ENCODE results near the gene ADAM19. TPM values are rescaled to one million over a fixed set of nuclear protein-coding genes. Genes with fewer than 3 reads are reported as not detected.
"Not testable (repeated sequence)": the region's sequence is repeated elsewhere in the genome, so short reads cannot be mapped to it uniquely, and the experiment has no call there.

The ADAM19 gene
- total and polyA plus RNA-seq, 2 donors = 26.4 to 49.8 TPM

- H3K4me3 ChIP-seq (ENCODE audit: low read depth, low read length) = no peak overlapping the region
- peak overlapping the region; percentile 71 for H3K27ac ChIP-seq (ENCODE audit: low read depth)
- H3K4me1 ChIP-seq (ENCODE audit: insufficient read depth) = peaks cover 2% of the 10 kb centered on the region
- no peak for DNase-seq (ENCODE audit: extremely low spot score)
- WGBS = 26% methylated on average over 6 of the region's 6 CpGs
- H3K36me3 ChIP-seq (ENCODE audit: insufficient read depth) = no peaks in the 10 kb centered on the region
Measured at GRCh38 chr5:157449011-157449723, 126.4 kb downstream of the ADAM19 start.

GRCh38 chr5:157447201-157447637, 128.4 kb downstream of the ADAM19 start:
- 87% methylated on average over 13 of the region's 13 CpGs for WGBS
- Histone ChIP-seq H3K36me3 (ENCODE audit: insufficient read depth) (no peaks in the 10 kb centered on the region), H3K27ac (ENCODE audit: low read depth) (peak overlapping the region; percentile 55), H3K4me3 (ENCODE audit: low read depth, low read length) (no peak overlapping the region), H3K4me1 (ENCODE audit: insufficient read depth) (peaks cover 2% of the 10 kb centered on the region)
- DNase-seq (ENCODE audit: extremely low spot score) = peak; percentile 80

GRCh38 chr5:157446412-157446935, 129.1 kb downstream of the ADAM19 start:
- 88% methylated on average over 9 of the region's 9 CpGs for WGBS
- Histone ChIP-seq H3K36me3 (ENCODE audit: insufficient read depth) (no peaks in the 10 kb centered on the region), H3K27ac (ENCODE audit: low read depth) (no peak overlapping the region), H3K4me1 (ENCODE audit: insufficient read depth) (peaks cover 2% of the 10 kb centered on the region), H3K4me3 (ENCODE audit: low read depth, low read length) (no peak overlapping the region)
- DNase-seq (ENCODE audit: extremely low spot score) = no peak

- H3K4me3 ChIP-seq (ENCODE audit: low read depth, low read length) = no peak overlapping the region
- 90% methylated on average over 5 of the region's 5 CpGs for WGBS
- peaks cover 2% of the 10 kb centered on the region for H3K4me1 ChIP-seq (ENCODE audit: insufficient read depth)
- H3K27ac ChIP-seq (ENCODE audit: low read depth) = no peak overlapping the region
- no peaks in the 10 kb centered on the region for H3K36me3 ChIP-seq (ENCODE audit: insufficient read depth)
- DNase-seq (ENCODE audit: extremely low spot score) = no peak
Measured at GRCh38 chr5:157445745-157446411, 129.7 kb downstream of the ADAM19 start.

GRCh38 chr5:157444224-157444623, 131.4 kb downstream of the ADAM19 start:
- no peaks in the 10 kb centered on the region for H3K36me3 ChIP-seq (ENCODE audit: insufficient read depth)
- 75% methylated on average over 4 of the region's 4 CpGs for WGBS
- DNase-seq (ENCODE audit: extremely low spot score) = no peak
- H3K27ac ChIP-seq (ENCODE audit: low read depth) = no peak overlapping the region
- no peaks in the 10 kb centered on the region for H3K4me1 ChIP-seq (ENCODE audit: insufficient read depth)
- H3K4me3 ChIP-seq (ENCODE audit: low read depth, low read length) = no peak overlapping the region

- WGBS = 57% methylated on average over 7 of the region's 7 CpGs
Measured at GRCh38 chr5:157443041-157443549, 132.5 kb downstream of the ADAM19 start.

GRCh38 chr5:157434096-157434495, 141.5 kb downstream of the ADAM19 start:
- no peak overlapping the region for H3K4me3 ChIP-seq (ENCODE audit: low read depth, low read length)
- WGBS = 97% methylated on average over 4 of the region's 4 CpGs
- no peaks in the 10 kb centered on the region for H3K4me1 ChIP-seq (ENCODE audit: insufficient read depth)
- no peaks in the 10 kb centered on the region for H3K36me3 ChIP-seq (ENCODE audit: insufficient read depth)
- no peak overlapping the region for H3K27ac ChIP-seq (ENCODE audit: low read depth)
- DNase-seq (ENCODE audit: extremely low spot score) = no peak

More at GRCh38 chr5:157443041-157443549, 132.5 kb downstream of the ADAM19 start:
- H3K36me3 ChIP-seq (ENCODE audit: insufficient read depth) = no peaks in the 10 kb centered on the region
- H3K4me1 ChIP-seq (ENCODE audit: insufficient read depth) = no peaks in the 10 kb centered on the region
- no peak overlapping the region for H3K27ac ChIP-seq (ENCODE audit: low read depth)
- peak; percentile 59 for DNase-seq (ENCODE audit: extremely low spot score)
- no peak overlapping the region for H3K4me3 ChIP-seq (ENCODE audit: low read depth, low read length)

- H3K36me3 ChIP-seq (ENCODE audit: insufficient read depth) = no peaks in the 10 kb centered on the region
- no peaks in the 10 kb centered on the region for H3K4me1 ChIP-seq (ENCODE audit: insufficient read depth)
- no peak overlapping the region for H3K4me3 ChIP-seq (ENCODE audit: low read depth, low read length)
- WGBS = 43% methylated on average over 4 of the region's 4 CpGs
- peak; percentile 53 for DNase-seq (ENCODE audit: extremely low spot score)
- H3K27ac ChIP-seq (ENCODE audit: low read depth) = no peak overlapping the region
Measured at GRCh38 chr5:157431544-157432200, 143.9 kb downstream of the ADAM19 start.

- not testable (repeated sequence) for DNase-seq (ENCODE audit: extremely low spot score); H3K36me3 ChIP-seq (ENCODE audit: insufficient read depth); H3K27ac ChIP-seq (ENCODE audit: low read depth); H3K4me1 ChIP-seq (ENCODE audit: insufficient read depth); H3K4me3 ChIP-seq (ENCODE audit: low read depth, low read length)
- WGBS = 96% methylated on average over 5 of the region's 5 CpGs
Measured at GRCh38 chr5:157429920-157430319, 145.7 kb downstream of the ADAM19 start.

Small RNA genes lying within 50 kb of the gene (small RNA-seq; reads per million reads assigned to genes)
- not detected for gene RNU6-390P

Other genes with a start within 250 kb of the ADAM19 start
- 5.0 TPM for gene NIPAL4, start 115.6 kb downstream of the ADAM19 start, total RNA-seq
- 14.6 TPM for gene NIPAL4, start 115.6 kb downstream of the ADAM19 start, polyA plus RNA-seq
- not detected for gene SOX30, start 76.7 kb upstream of the ADAM19 start, total RNA-seq
- gene SOX30, start 76.7 kb upstream of the ADAM19 start, polyA plus RNA-seq = 0.33 TPM
- not detected for gene C5orf52, start 95.8 kb upstream of the ADAM19 start, total RNA-seq
- not detected for gene C5orf52, start 95.8 kb upstream of the ADAM19 start, polyA plus RNA-seq
- gene THG1L, start 155.6 kb upstream of the ADAM19 start, total RNA-seq = 27.9 TPM
- 16.7 TPM for gene THG1L, start 155.6 kb upstream of the ADAM19 start, polyA plus RNA-seq
- 15.5 TPM for gene LSM11, start 167.9 kb upstream of the ADAM19 start, total RNA-seq
- gene LSM11, start 167.9 kb upstream of the ADAM19 start, polyA plus RNA-seq = 12.6 TPM